Breast epithelium (tissue), 3 donors: ENCODE results near the gene ASXL1.

Experiments used
- CTCF ChIP-seq, 3 donors: fragments of 450-650 bp; IDR thresholded peaks; one replicate each; pipeline ENCODE4 v1.5.1; 2016 to 2017; ENCODE audit warnings: antibody characterized with exemption in 3 of 3, mild to moderate bottlenecking in 3 of 3, moderate library complexity in 3 of 3
- POLR2A ChIP-seq: fragments of 450-650 bp; IDR thresholded peaks from one replicate; pipeline ENCODE4 v1.6.1; 2016; ENCODE audit warnings: antibody characterized with exemption, mild to moderate bottlenecking, moderate library complexity
- POLR2AphosphoS5 ChIP-seq, 3 donors: sonication (generic); formaldehyde crosslinking; IDR thresholded peaks; one replicate each; pipeline ENCODE4 v1.6.1; 2017; ENCODE audit warnings: antibody characterized with exemption in 3 of 3

DNA sequence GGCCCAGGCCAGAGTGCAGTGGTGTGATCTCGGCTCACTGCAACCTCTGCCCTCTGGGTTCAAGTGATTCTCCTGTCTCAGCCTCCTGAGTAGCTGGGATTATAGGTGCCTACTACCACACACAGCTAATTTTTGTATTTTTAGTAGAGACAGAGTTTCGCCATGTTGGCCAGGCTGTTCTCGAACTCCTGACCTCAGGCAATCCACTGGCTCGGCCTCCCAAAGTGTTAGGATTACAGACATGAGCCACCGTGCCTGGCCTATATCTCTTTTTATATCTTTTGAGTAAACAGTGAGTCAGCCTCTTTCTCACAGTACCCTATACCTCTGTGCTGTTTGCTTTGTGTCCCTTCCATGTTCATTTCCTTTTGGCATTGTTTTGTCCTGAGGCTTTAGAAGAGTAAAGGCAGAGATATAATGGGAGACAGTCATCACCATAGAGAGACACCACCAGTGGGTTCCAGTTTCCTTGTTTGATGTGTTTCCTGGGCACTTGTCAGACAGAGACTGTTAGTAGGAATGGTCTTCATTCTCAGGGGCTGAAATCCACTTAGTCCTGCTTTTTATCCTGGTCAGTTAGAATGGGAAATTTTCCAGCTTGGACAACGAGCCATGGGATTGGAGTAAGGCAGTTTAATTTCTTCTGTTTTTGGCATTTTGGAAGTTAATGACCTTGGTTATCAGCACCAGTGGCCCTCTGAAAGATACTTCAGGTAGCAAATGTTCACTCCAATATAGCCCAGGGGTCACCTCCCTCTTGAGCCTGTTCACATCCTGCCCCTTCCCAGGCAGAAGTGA is 32.2 kb upstream of the ASXL1 start:
- TF ChIP-seq CTCF (IDR thresholded peaks at IDR 0.05): no peak
- no peak for TF ChIP-seq POLR2A
- no peak for TF ChIP-seq POLR2AphosphoS5 (IDR thresholded peaks at IDR 0.05)
